PC-3 (cell line): Measurements from ENCODE around the gene DBT. TPM values are rescaled to one million over a fixed set of nuclear protein-coding genes. Genes with fewer than 3 reads are reported as not detected.

ENCODE experiments used
- ATAC-seq: fragments of 200-7000 bp; cut with Tn5 transposase; 2 replicates; pipeline ENCODE4 v1.9.1; 2020; ENCODE audit warnings: mild to moderate bottlenecking, moderate library complexity
- BruUV-seq: library from RNA; stranded (reverse); fragments of 400-500 nt; replicated peaks from 2 replicates; lab custom pipeline; 2021; lab: Mats Ljungman, UMichigan
- CTCF ChIA-PET: fragments of 300-600 bp; sonication (Branson Sonifier 250); formaldehyde crosslinking; loops from one replicate; lab custom pipeline; 2022; ENCODE audit warnings: antibody characterized with exemption; lab: Charles Lee
- POLR2A ChIA-PET: fragments of 300-600 bp; sonication (Branson Sonifier 250); formaldehyde crosslinking; loops from one replicate; lab custom pipeline; 2022; ENCODE audit warnings: antibody characterized with exemption; ENCODE audit not compliant: unreplicated experiment; lab: Charles Lee
- DNase-seq: peaks from one replicate; pipeline ENCODE4 v3.0.0-alpha.2; 2015
- H2AFZ ChIP-seq: fragments of 300-600 bp; sonication (generic); 2 replicates; pipeline ENCODE4 v1.6.0; 2016; ENCODE audit warnings: antibody characterized with exemption, low read length
- H3F3A ChIP-seq: fragments of 300-600 bp; sonication (generic); one replicate; pipeline ENCODE4 v1.6.0; 2017; ENCODE audit warnings: antibody characterized with exemption, low read length, control low read depth, mild to moderate bottlenecking; ENCODE audit not compliant: unreplicated experiment
- H3K27ac ChIP-seq: fragments of 300-600 bp; sonication (generic); 2 replicates; pipeline ENCODE4 v1.5.1; 2016; ENCODE audit warnings: mild to moderate bottlenecking, low read length
- H3K27me3 ChIP-seq: fragments of 300-600 bp; sonication (generic); 2 replicates; pipeline ENCODE4 v1.6.1; 2016; ENCODE audit warnings: low read length, mixed read lengths
- H3K36me3 ChIP-seq: fragments of 300-600 bp; sonication (generic); 2 replicates; pipeline ENCODE4 v1.6.1; 2016; ENCODE audit warnings: low read depth, mixed run types, low read length, mixed read lengths
- H3K4me1 ChIP-seq: fragments of 300-600 bp; sonication (generic); 2 replicates; pipeline ENCODE4 v1.5.1; 2016; ENCODE audit warnings: low read length; ENCODE audit not compliant: insufficient read depth
- H3K4me2 ChIP-seq: fragments of 300-600 bp; sonication (generic); 2 replicates; pipeline ENCODE4 v1.6.0; 2016; ENCODE audit warnings: low read length
- H3K4me3 ChIP-seq: fragments of 300-600 bp; sonication (generic); 2 replicates; pipeline ENCODE4 v1.5.1; 2016; ENCODE audit warnings: mild to moderate bottlenecking, low read length, mixed read lengths
- H3K79me2 ChIP-seq: fragments of 300-600 bp; sonication (generic); 2 replicates; pipeline ENCODE4 v1.6.1; 2017; ENCODE audit warnings: low read length, mixed read lengths
- H3K9ac ChIP-seq: fragments of 300-600 bp; sonication (generic); 2 replicates; pipeline ENCODE4 v1.6.0; 2016; ENCODE audit warnings: mild to moderate bottlenecking, low read length
- H3K9me2 ChIP-seq: fragments of 300-600 bp; sonication (generic); replicated peaks from 2 replicates; pipeline ENCODE4 v1.6.1; 2016; ENCODE audit warnings: mixed run types, low read length, mixed read lengths
- H3K9me3 ChIP-seq: fragments of 300-600 bp; sonication (generic); 2 replicates; pipeline ENCODE4 v1.6.1; 2016; ENCODE audit warnings: low read length, mixed read lengths
- H4K20me1 ChIP-seq: fragments of 300-600 bp; sonication (generic); 2 replicates; pipeline ENCODE4 v1.6.1; 2016; ENCODE audit warnings: low read length, mixed read lengths
- CTCF ChIP-seq: fragments of 300-600 bp; sonication (generic); conservative IDR thresholded peaks from 2 replicates; pipeline ENCODE4 v1.5.1; 2017; ENCODE audit warnings: antibody characterized with exemption, low read depth, mild to moderate bottlenecking, low read length
- EZH2 ChIP-seq: fragments of 300-600 bp; sonication (generic); IDR thresholded peaks from one replicate; pipeline ENCODE4 v1.6.1; 2017; ENCODE audit warnings: antibody characterized with exemption, mild to moderate bottlenecking, low read length; ENCODE audit not compliant: unreplicated experiment
- EZH2phosphoT487 ChIP-seq: fragments of 300-600 bp; sonication (generic); IDR thresholded peaks from 2 replicates; pipeline ENCODE4 v1.6.1; 2018; ENCODE audit warnings: mild to moderate bottlenecking, antibody characterized with exemption, low read length, borderline replicate concordance
- intact Hi-C: fragments of 100-400 bp; cut with micrococcal nuclease; formaldehyde crosslinking; loops from 2 replicates; pipeline ENCODE4 v1.9.0; 2023
- total RNA-seq: library from RNA; depleted of rRNA; stranded (reverse); fragments of >200 nt; gene quantifications from 2 replicates; pipeline ENCODE4 v1.2.3, GENCODE V29; 2014

The DBT gene
- total RNA-seq, 1 experiment from 2014 or later = 5.1 TPM

GRCh38 chr1:100253552-100253951 is 3.9 kb upstream of the DBT start:
- DNase-seq = no peak
- H3K9me2 ChIP-seq = no peaks in the 10 kb centered on the region
- H2AFZ ChIP-seq = no peak overlapping the region
- ATAC-seq = no peak
- no peaks in the 10 kb centered on the region for H3K36me3 ChIP-seq
- no TSS peak for BruUV-seq
- H3K4me2 ChIP-seq = no peak overlapping the region
- no peaks in the 10 kb centered on the region for H3K9me3 ChIP-seq
- ChIA-PET CTCF (no interaction called here), POLR2A (no interaction called here)
- TF ChIP-seq CTCF (no peak), EZH2 (no peak), EZH2phosphoT487 (no peak)
- H3K4me1 ChIP-seq = peaks cover 4% of the 10 kb centered on the region; the same call in 1 of the 2 replicates
- H3F3A ChIP-seq = no peaks in the 10 kb centered on the region
- no peaks in the 10 kb centered on the region for H3K27me3 ChIP-seq
- intact Hi-C loops = no loop called here
- no peaks in the 10 kb centered on the region for H4K20me1 ChIP-seq
- no peak overlapping the region for H3K4me3 ChIP-seq
- H3K9ac ChIP-seq = no peak overlapping the region
- no peak overlapping the region for H3K27ac ChIP-seq
- H3K79me2 ChIP-seq = peaks cover 9% of the 10 kb centered on the region

GRCh38 chr1:100252901-100253300 is 3.3 kb upstream of the DBT start:
- ChIA-PET POLR2A (no interaction called here), CTCF (no interaction called here)
- intact Hi-C loops = no loop called here
- DNase-seq (no peak), ATAC-seq (no peak)
- no peak overlapping the region for H3K9ac ChIP-seq
- H3K9me3 ChIP-seq = no peaks in the 10 kb centered on the region
- TF ChIP-seq CTCF (no peak), EZH2 (no peak)
- no peaks in the 10 kb centered on the region for H3K36me3 ChIP-seq
- H3K27me3 ChIP-seq = no peaks in the 10 kb centered on the region
- H3F3A ChIP-seq = no peaks in the 10 kb centered on the region
- no peak overlapping the region for H2AFZ ChIP-seq
- peaks cover 5% of the 10 kb centered on the region; the same call in 1 of the 2 replicates for H3K4me1 ChIP-seq
- BruUV-seq = no TSS peak
- H3K4me3 ChIP-seq = no peak overlapping the region
- no peaks in the 10 kb centered on the region for H3K9me2 ChIP-seq
- H3K4me2 ChIP-seq = no peak overlapping the region
- peaks cover 15% of the 10 kb centered on the region for H3K79me2 ChIP-seq
- H3K27ac ChIP-seq = no peak overlapping the region
- no peaks in the 10 kb centered on the region for H4K20me1 ChIP-seq

GRCh38 chr1:100250807-100251206 is 1.2 kb upstream of the DBT start:
- intact Hi-C loops = no loop called here
- Histone ChIP-seq H3K27ac (no peak overlapping the region), H3K4me3 (no peak overlapping the region), H3K79me2 (peaks cover 15% of the 10 kb centered on the region), H3K27me3 (no peaks in the 10 kb centered on the region), H3K9me3 (no peaks in the 10 kb centered on the region), H3F3A (no peaks in the 10 kb centered on the region), H3K4me2 (no peak overlapping the region), H4K20me1 (no peaks in the 10 kb centered on the region), H3K9ac (no peak overlapping the region), H3K4me1 (peaks cover 12% of the 10 kb centered on the region; the same call in 1 of the 2 replicates), H3K36me3 (no peaks in the 10 kb centered on the region), H3K9me2 (no peaks in the 10 kb centered on the region), H2AFZ (peak overlapping the region; percentile 78; the same call in 1 of the 2 replicates)
- CTCF ChIA-PET = no interaction called here
- ATAC-seq = no peak
- TF ChIP-seq EZH2phosphoT487 = no peak
- TF ChIP-seq CTCF = no peak
- TF ChIP-seq EZH2 = no peak
- POLR2A ChIA-PET = interaction anchor here (0.6 kb wide), 1 partner anchor 27 kb away, joined by 3 read pairs; no protein-coding TSS in a partner anchor
- DNase-seq = no peak
- BruUV-seq = no TSS peak
